ENCODE measurements around the gene BZW1.

Gene BZW1

GRCh38 chr2:200843993-200844948, 32.6 kb downstream of the BZW1 start:
- no peak for DNase-seq

- DNase-seq, result no peak
These were observed 33.5 kb downstream of the BZW1 start for GRCh38 chr2:200845194-200845593.

GRCh38 chr2:200845669-200846325, 34.1 kb downstream of the BZW1 start:
- DNase-seq, result no peak

- peak; percentile 16 for DNase-seq
These were observed 35.6 kb downstream of the BZW1 start for GRCh38 chr2:200847269-200847668.

GRCh38 chr2:200847939-200848338, 36.2 kb downstream of the BZW1 start:
- DNase-seq, result no peak

- no peak for DNase-seq
These were observed 39.0 kb downstream of the BZW1 start for GRCh38 chr2:200850512-200851256.

- no peak for DNase-seq
These were observed 39.9 kb downstream of the BZW1 start for GRCh38 chr2:200851398-200852248.

GRCh38 chr2:200852605-200853004, 40.9 kb downstream of the BZW1 start:
- DNase-seq, result no peak

- no peak for DNase-seq
These were observed 45.1 kb downstream of the BZW1 start for GRCh38 chr2:200856806-200857205.

- no peak for DNase-seq
These were observed 48.5 kb downstream of the BZW1 start for GRCh38 chr2:200860092-200860795.

- no peak for DNase-seq
These were observed 50.0 kb downstream of the BZW1 start for GRCh38 chr2:200861617-200862155.

GRCh38 chr2:200862532-200863000, 50.9 kb downstream of the BZW1 start:
- DNase-seq, result no peak

- no peak for DNase-seq
These were observed 52.1 kb downstream of the BZW1 start for GRCh38 chr2:200863782-200864175.

- peak; percentile 89 for DNase-seq
These were observed 52.7 kb downstream of the BZW1 start, which contains the start of gene CLK1 for GRCh38 chr2:200864176-200865034. TSS of gene CLK1 (minus strand) at chr2:200864658. CDS start at chr2:200861862, 2,796 bp downstream.

GRCh38 chr2:200869014-200869413, 57.3 kb downstream of the BZW1 start:
- DNase-seq, result peak; percentile 49

- no peak for DNase-seq
These were observed 59.4 kb downstream of the BZW1 start for GRCh38 chr2:200871151-200871550.

GRCh38 chr2:200873560-200873959, 61.9 kb downstream of the BZW1 start:
- DNase-seq, result peak; percentile 74
